WTC11 (cell line): Measurements from ENCODE around the gene EEIG1. TPM values are rescaled to one million over a fixed set of nuclear protein-coding genes. Genes with fewer than 3 reads are reported as not detected.

Source experiments
- ATAC-seq: fragments of 200-7000 bp; cut with Tn5 transposase; 2 replicates; pipeline ENCODE4 v1.10.0; 2021; ENCODE audit warnings: mild to moderate bottlenecking, moderate library complexity
- Bru-seq: library from RNA; stranded (reverse); fragments of 400-500 nt; gene quantifications from one replicate; lab custom pipeline; 2021; lab: Mats Ljungman, UMichigan
- CTCF ChIA-PET: fragments of 300-600 bp; sonication (Branson Sonifier 250); formaldehyde crosslinking; loops from one replicate; lab custom pipeline; 2021; ENCODE audit warnings: antibody characterized with exemption; lab: Charles Lee
- POLR2A ChIA-PET: fragments of 350-600 bp; sonication (Branson Sonifier 250); formaldehyde crosslinking; loops from one replicate; lab custom pipeline; 2021; ENCODE audit warnings: antibody characterized with exemption; lab: Charles Lee
- DNase-seq: peaks from one replicate; pipeline ENCODE4 v3.0.0; 2021; ENCODE audit warnings: low spot score
- H3K27ac Mint-ChIP-seq: 2 replicates; pipeline ENCODE4 v1.8.0; 2021; ENCODE audit warnings: mixed read lengths
- H3K27me3 Mint-ChIP-seq: 2 replicates; pipeline ENCODE4 v1.8.0; 2021; ENCODE audit warnings: low read depth, mild to moderate bottlenecking, moderate library complexity, mixed read lengths
- H3K36me3 Mint-ChIP-seq: 2 replicates; pipeline ENCODE4 v1.8.0; 2021; ENCODE audit warnings: mixed read lengths
- H3K4me1 Mint-ChIP-seq: 2 replicates; pipeline ENCODE4 v1.8.0; 2022; ENCODE audit warnings: mixed read lengths
- H3K4me3 Mint-ChIP-seq: 2 replicates; pipeline ENCODE4 v1.8.0; 2021; ENCODE audit warnings: mild to moderate bottlenecking, moderate library complexity, mixed read lengths
- H3K9me3 Mint-ChIP-seq: 2 replicates; pipeline ENCODE4 v1.8.0; 2021; ENCODE audit warnings: mixed read lengths
- ATF2 ChIP-seq: sonication (generic); formaldehyde crosslinking; IDR thresholded peaks from 2 replicates; pipeline ENCODE4 v1.8.1; 2022; ENCODE audit warnings: low read depth, missing genetic modification reagents, borderline replicate concordance
- CREB1 ChIP-seq: sonication (generic); formaldehyde crosslinking; IDR thresholded peaks from 2 replicates; pipeline ENCODE4 v1.8.0; 2023; ENCODE audit warnings: mild to moderate bottlenecking, missing genetic modification reagents
- E2F1 ChIP-seq: sonication (generic); formaldehyde crosslinking; IDR thresholded peaks from 2 replicates; pipeline ENCODE4 v1.8.0; 2022; ENCODE audit warnings: mild to moderate bottlenecking, missing genetic modification reagents
- ELF4 ChIP-seq: sonication (generic); formaldehyde crosslinking; IDR thresholded peaks from 2 replicates; pipeline ENCODE4 v1.8.1; 2022; ENCODE audit warnings: low read depth, mild to moderate bottlenecking, moderate library complexity, missing genetic modification reagents
- GABPB1 ChIP-seq: sonication (generic); formaldehyde crosslinking; IDR thresholded peaks from 2 replicates; pipeline ENCODE4 v1.8.1; 2023; ENCODE audit warnings: mild to moderate bottlenecking, missing genetic modification reagents
- HMGXB4 ChIP-seq: sonication (generic); formaldehyde crosslinking; IDR thresholded peaks from 2 replicates; pipeline ENCODE4 v1.8.1; 2023; ENCODE audit warnings: mild to moderate bottlenecking, moderate library complexity, missing genetic modification reagents
- JUN ChIP-seq: sonication (generic); formaldehyde crosslinking; IDR thresholded peaks from 2 replicates; pipeline ENCODE4 v1.8.0; 2023; ENCODE audit warnings: mild to moderate bottlenecking, missing genetic modification reagents
- NFATC4 ChIP-seq: fragments of 250-450 bp; sonication (Bioruptor Pico); IDR thresholded peaks from 2 replicates; pipeline ENCODE4 v1.9.0; 2021; ENCODE audit warnings: mild to moderate bottlenecking
- NFYB ChIP-seq: sonication (generic); formaldehyde crosslinking; conservative IDR thresholded peaks from 2 replicates; pipeline ENCODE4 v1.8.0; 2022; ENCODE audit warnings: low read depth, missing genetic modification reagents
- SMAD4 ChIP-seq: sonication (generic); formaldehyde crosslinking; IDR thresholded peaks from 2 replicates; pipeline ENCODE4 v1.8.0; 2022; ENCODE audit warnings: mild to moderate bottlenecking, missing genetic modification reagents
- SP1 ChIP-seq: sonication (generic); formaldehyde crosslinking; conservative IDR thresholded peaks from 2 replicates; pipeline ENCODE4 v1.8.1; 2022; ENCODE audit warnings: missing genetic modification reagents
- TCF7 ChIP-seq: sonication (generic); formaldehyde crosslinking; IDR thresholded peaks from 2 replicates; pipeline ENCODE4 v1.8.0; 2022; ENCODE audit warnings: mild to moderate bottlenecking, low read depth, missing genetic modification reagents, moderate library complexity
- USF1 ChIP-seq: sonication (generic); formaldehyde crosslinking; IDR thresholded peaks from 2 replicates; pipeline ENCODE4 v1.8.0; 2022; ENCODE audit warnings: mild to moderate bottlenecking, missing genetic modification reagents
- USF2 ChIP-seq: sonication (generic); formaldehyde crosslinking; IDR thresholded peaks from 2 replicates; pipeline ENCODE4 v1.8.1; 2023; ENCODE audit warnings: mild to moderate bottlenecking, missing genetic modification reagents, moderate library complexity
- ZNF219 ChIP-seq: sonication (generic); formaldehyde crosslinking; IDR thresholded peaks from 2 replicates; pipeline ENCODE4 v1.8.0; 2023; ENCODE audit warnings: missing genetic modification reagents, mild to moderate bottlenecking, borderline replicate concordance
- ZNF232 ChIP-seq: sonication (generic); formaldehyde crosslinking; IDR thresholded peaks from 2 replicates; pipeline ENCODE4 v1.8.0; 2022; ENCODE audit warnings: mild to moderate bottlenecking, missing genetic modification reagents
- ZNF317 ChIP-seq: sonication (generic); formaldehyde crosslinking; IDR thresholded peaks from 2 replicates; pipeline ENCODE4 v1.8.1; 2023; ENCODE audit warnings: low read depth, mild to moderate bottlenecking, moderate library complexity, missing genetic modification reagents, borderline replicate concordance
- ZNF396 ChIP-seq: fragments of 250-450 bp; sonication (Bioruptor Pico); IDR thresholded peaks from 2 replicates; pipeline ENCODE4 v1.8.0; 2021; ENCODE audit warnings: mild to moderate bottlenecking, moderate library complexity, borderline replicate concordance
- ZNF423 ChIP-seq: fragments of 250-450 bp; sonication (Bioruptor Pico); IDR thresholded peaks from 2 replicates; pipeline ENCODE4 v2.1.2; 2022; ENCODE audit warnings: mild to moderate bottlenecking, moderate library complexity
- ZNF425 ChIP-seq: fragments of 250-450 bp; sonication (Bioruptor Pico); conservative IDR thresholded peaks from 2 replicates; pipeline ENCODE4 v1.9.0; 2021; ENCODE audit warnings: mild to moderate bottlenecking
- long read RNA-seq, 3 experiments: library from RNA in 1 of 3; library from capped mRNA in 1 of 3; library from polyadenylated mRNA in 1 of 3; unstranded in 2 of 3; stranded (forward) in 1 of 3; transcript quantifications; one replicate each; pipeline ENCODE4 v2.0.0, GENCODE V29; 2021
- total RNA-seq: library from RNA; stranded (reverse); gene quantifications from 3 replicates; pipeline ENCODE4 v1.2.3, GENCODE V29; 2021

EEIG1 gene
- total RNA-seq (42.2 to 66.4 TPM (median 51.3 TPM) in 3 replicates), Bru-seq, nascent RNA (percentile 68 among the genes with signal in this experiment)
- long read RNA-seq, experiment 1, full-length matches to known transcripts, result 98 of 134 reads
- long read RNA-seq, experiment 1, partial matches to known transcripts, result 13 of 134 reads
- long read RNA-seq, experiment 1, other reads (novel, unspliced or antisense), result 23 of 134 reads
- long read RNA-seq, experiment 2, full-length matches to known transcripts, result 12 of 37 reads
- long read RNA-seq, experiment 2, partial matches to known transcripts, result 16 of 37 reads
- long read RNA-seq, experiment 2, other reads (novel, unspliced or antisense), result 9 of 37 reads
- long read RNA-seq, experiment 3, result 0 reads

- ChIA-PET CTCF (interaction anchor here (1.3 to 14.8 kb wide), 4 partner anchors 26 to 137 kb away, joined by 4 to 156 read pairs (median 12); no protein-coding TSS in a partner anchor), POLR2A (interaction anchor here (0.6 to 1.4 kb wide), 7 partner anchors 15 to 49 kb away, joined by 3 to 7 read pairs (median 3); no protein-coding TSS in a partner anchor)
- Mint-ChIP-seq H3K27me3 (no peaks in the 10 kb centered on the region), H3K9me3 (no peaks in the 10 kb centered on the region), H3K4me3 (peak within 1 kb of the TSS; percentile 95), H3K4me1 (peaks cover 54% of the 10 kb centered on the region), H3K36me3 (no peaks in the 10 kb centered on the region), H3K27ac (peak within 1 kb of the TSS; percentile 97)
- TF ChIP-seq ZNF317 (CRISPR knock-in tag), result no peak
- TF ChIP-seq SP1, result peak; percentile 88
- TF ChIP-seq ZNF423 (CRISPR knock-in tag), result peak; percentile 59; the same call in 1 of the 2 replicates
- no peak for TF ChIP-seq ZNF232 (CRISPR knock-in tag)
- TF ChIP-seq ZNF219 (CRISPR knock-in tag), result no peak
- no peak for TF ChIP-seq SMAD4 (CRISPR knock-in tag)
- no peak for TF ChIP-seq ZNF396
- 0 out of 2 replicates have a peak, but pooled peaks have one; percentile 35 for TF ChIP-seq GABPB1 (CRISPR knock-in tag)
- peak; percentile 74 for TF ChIP-seq NFYB (CRISPR knock-in tag)
- 0 out of 2 replicates have a peak, but pooled peaks have one; percentile 2 for TF ChIP-seq HMGXB4 (CRISPR knock-in tag)
- no peak for TF ChIP-seq NFATC4
- no peak for TF ChIP-seq ZNF425 (CRISPR knock-in tag)
- ATAC-seq (peak; percentile 91), DNase-seq (peak; percentile 98)
These were observed at the start of gene EEIG1 for GRCh38 chr9:127980706-127981558. TSS of gene EEIG1 (minus strand) at chr9:127980989. CDS start at chr9:127980137, 852 bp downstream.

GRCh38 chr9:128027705-128028104 is 46.9 kb upstream of the EEIG1 start:
- no peaks in the 10 kb centered on the region for H3K9me3 Mint-ChIP-seq
- H3K4me3 Mint-ChIP-seq, result no peak overlapping the region
- CTCF ChIA-PET, result interaction anchor here (0.7 to 3.6 kb wide), 6 partner anchors 40 to 158 kb away, joined by 4 to 26 read pairs (median 6); partner anchors contain the start of genes NAIF1 and SLC25A25
- H3K4me1 Mint-ChIP-seq, result peaks cover 4% of the 10 kb centered on the region
- no peak for TF ChIP-seq TCF7
- TF ChIP-seq ELF4, result no peak
- no peak for TF ChIP-seq JUN (CRISPR knock-in tag)
- no peak for TF ChIP-seq CREB1
- no peak for TF ChIP-seq USF2 (CRISPR knock-in tag)
- TF ChIP-seq ATF2 (CRISPR knock-in tag), result no peak
- no peak for TF ChIP-seq E2F1 (CRISPR knock-in tag)
- TF ChIP-seq USF1 (CRISPR knock-in tag), result no peak
- no peak for TF ChIP-seq GABPB1 (CRISPR knock-in tag)
- TF ChIP-seq, all 79 proteins: peak for 0
- H3K27me3 Mint-ChIP-seq, result no peaks in the 10 kb centered on the region
- H3K27ac Mint-ChIP-seq, result no peak overlapping the region
- POLR2A ChIA-PET, result interaction anchor here (1.7 kb wide), 1 partner anchor 48 kb away, joined by 3 read pairs; no protein-coding TSS in a partner anchor
- ATAC-seq (no peak), DNase-seq (no peak)
- H3K36me3 Mint-ChIP-seq, result no peaks in the 10 kb centered on the region
